SK-N-SH (cell line): Measurements from ENCODE around the gene ZNF587. TPM values are rescaled to one million over a fixed set of nuclear protein-coding genes. Genes with fewer than 3 reads are reported as not detected.
A peak's percentile ranks its signal among the peaks of the same experiment; 100 is the strongest.
"Not testable (repeated sequence)": the region's sequence is repeated elsewhere in the genome, so short reads cannot be mapped to it uniquely, and the experiment has no call there.

Source experiments
- CTCF ChIA-PET: fragments of 300-600, 350-600 bp; formaldehyde crosslinking; extraction: SDS; loops from one replicate; lab custom pipeline; 2021; lab: Yijun Ruan, JAX
- POLR2A ChIA-PET: fragments of 350-600 bp; sonication (Branson Sonifier 250); formaldehyde crosslinking; extraction: SDS; loops from one replicate; lab custom pipeline; 2020; ENCODE audit warnings: antibody characterized with exemption, inconsistent platforms; lab: Yijun Ruan, JAX
- DNase-seq: peaks from one replicate; pipeline ENCODE4 v3.0.0; 2012
- H2AFZ ChIP-seq: fragments of 200-600 bp; sonication (generic); 2 replicates; pipeline ENCODE4 v1.8.1; 2016; ENCODE audit warnings: antibody characterized with exemption, mild to moderate bottlenecking, low read depth
- H3F3A ChIP-seq: fragments of 200-600 bp; sonication (generic); replicated peaks from 2 replicates; pipeline ENCODE3; 2016; ENCODE audit warnings: antibody characterized with exemption, mild to moderate bottlenecking; ENCODE audit not compliant: insufficient read depth
- H3K27ac ChIP-seq, 2 experiments: fragments of 200-500 bp in 1 of 2; fragments of 200-600 bp in 1 of 2; sonication (Bioruptor generic) in 1 of 2; sonication (generic), shearing (Covaris generic) in 1 of 2; 2 replicates each; pipeline versions ENCODE4 v1.5.1 to v1.6.1; 2014 to 2016; ENCODE audit warnings: low read depth in 2 of 2, inconsistent platforms in 1 of 2, low read length in 1 of 2, mild to moderate bottlenecking in 1 of 2, mixed read lengths in 1 of 2
- H3K27me3 ChIP-seq: fragments of 200-600 bp; sonication (generic), shearing (Covaris generic); 2 replicates; pipeline ENCODE4 v1.6.1; 2016; ENCODE audit warnings: mixed run types; ENCODE audit not compliant: insufficient read depth
- H3K36me3 ChIP-seq, 2 experiments: fragments of 200-500 bp in 1 of 2; fragments of 200-600 bp in 1 of 2; sonication (Bioruptor generic) in 1 of 2; sonication (generic) in 1 of 2; replicated peaks in 1 of 2; 2 replicates each; pipeline versions ENCODE3 to v1.5.1; 2014 to 2016; ENCODE audit warnings: low read length in 1 of 2, mild to moderate bottlenecking in 1 of 2; ENCODE audit not compliant: insufficient read depth in 2 of 2, control insufficient read depth in 1 of 2
- H3K4me1 ChIP-seq, 2 experiments: fragments of 200-500 bp in 1 of 2; fragments of 200-600 bp in 1 of 2; sonication (Bioruptor generic) in 1 of 2; sonication (generic), shearing (Covaris generic) in 1 of 2; 2 replicates each; pipeline versions ENCODE4 v1.5.1 to v1.6.1; 2014 to 2016; ENCODE audit warnings: low read depth in 1 of 2, low read length in 1 of 2, mixed run types in 1 of 2; ENCODE audit not compliant: insufficient read depth in 2 of 2, control insufficient read depth in 1 of 2
- H3K4me2 ChIP-seq: fragments of 200-600 bp; sonication (generic), shearing (Covaris generic); 2 replicates; pipeline ENCODE4 v1.6.1; 2017; ENCODE audit warnings: mixed run types
- H3K4me3 ChIP-seq, 2 experiments: fragments of 200-500 bp in 1 of 2; fragments of 200-600 bp in 1 of 2; sonication (Bioruptor generic) in 1 of 2; sonication (generic), shearing (Covaris generic) in 1 of 2; 2 replicates each; pipeline versions ENCODE4 v1.5.1 to v1.8.1; 2014 to 2016; ENCODE audit warnings: low read depth in 2 of 2, inconsistent platforms in 1 of 2, low read length in 1 of 2, mild to moderate bottlenecking in 1 of 2, mixed read lengths in 1 of 2, moderate library complexity in 1 of 2
- H3K79me2 ChIP-seq: fragments of 200-600 bp; sonication (generic); 2 replicates; pipeline ENCODE4 v1.8.1; 2017; ENCODE audit warnings: mild to moderate bottlenecking; ENCODE audit not compliant: insufficient read depth
- H3K9ac ChIP-seq: fragments of 200-600 bp; sonication (generic); 2 replicates; pipeline ENCODE4 v1.6.1; 2017; ENCODE audit warnings: mixed run types
- H3K9me2 ChIP-seq: fragments of 200-600 bp; sonication (generic); 2 replicates; pipeline ENCODE4 v1.6.1; 2017; ENCODE audit warnings: mixed run types
- H3K9me3 ChIP-seq: fragments of 200-600 bp; sonication (generic); 2 replicates; pipeline ENCODE4 v1.6.1; 2017; ENCODE audit warnings: mixed run types, mild to moderate bottlenecking, moderate library complexity
- H4K20me1 ChIP-seq: fragments of 200-600 bp; sonication (generic); 2 replicates; pipeline ENCODE4 v1.6.1; 2017; ENCODE audit warnings: mild to moderate bottlenecking, mixed run types; ENCODE audit not compliant: insufficient read depth
- EZH2phosphoT487 ChIP-seq: fragments of 200-600 bp; sonication (generic); IDR thresholded peaks from 2 replicates; pipeline ENCODE4 v1.6.1; 2017; ENCODE audit warnings: low read depth, mixed run types, mild to moderate bottlenecking, antibody characterized with exemption, moderate library complexity, borderline replicate concordance
- FOXJ3 ChIP-seq: sonication (generic); formaldehyde crosslinking; IDR thresholded peaks from 2 replicates; pipeline ENCODE4 v1.5.1; 2020; ENCODE audit warnings: mild to moderate bottlenecking, missing genetic modification reagents
- JUND ChIP-seq: IDR thresholded peaks from 2 replicates; pipeline ENCODE4 v1.4.0; 2012
- NRF1 ChIP-seq: IDR thresholded peaks from 2 replicates; pipeline ENCODE4 v1.6.1; 2012; ENCODE audit warnings: low read depth, mild to moderate bottlenecking, low read length
- POLR2AphosphoS5 ChIP-seq: IDR thresholded peaks from 2 replicates; pipeline ENCODE4 v1.6.1; 2012; ENCODE audit warnings: low read depth, low read length
- RAD21 ChIP-seq: IDR thresholded peaks from 2 replicates; pipeline ENCODE4 v1.6.1; 2012; ENCODE audit warnings: mild to moderate bottlenecking, low read length
- RCOR1 ChIP-seq: fragments of 150-350 bp; IDR thresholded peaks from 2 replicates; pipeline ENCODE4 v1.6.1; 2017; ENCODE audit warnings: antibody characterized with exemption, low read length
- RXRA ChIP-seq: IDR thresholded peaks from 2 replicates; pipeline ENCODE4 v1.4.0; 2012; ENCODE audit warnings: low read depth, mild to moderate bottlenecking, borderline replicate concordance
- SIN3A ChIP-seq: IDR thresholded peaks from 2 replicates; pipeline ENCODE4 v1.6.1; 2012; ENCODE audit warnings: low read depth, mild to moderate bottlenecking, low read length, moderate library complexity, borderline replicate concordance
- USF1 ChIP-seq: IDR thresholded peaks from 2 replicates; pipeline ENCODE4 v1.4.0; 2012; ENCODE audit warnings: low read depth, borderline replicate concordance
- YY1 ChIP-seq: IDR thresholded peaks from 2 replicates; pipeline ENCODE4 v1.4.0; 2012; ENCODE audit warnings: low read depth, mild to moderate bottlenecking
- WGBS: methylation state at CpG from one replicate; pipeline ENCODE4 v1.1.6; 2017; ENCODE audit warnings: low lambda C conversion rate; 5-methylcytosine and 5-hydroxymethylcytosine counted together
- polyA plus RNA-seq, 3 experiments: library from polyadenylated mRNA; depleted of rRNA; stranded (reverse); fragments of >200 nt; gene quantifications; 2 replicates each; pipeline ENCODE4 v1.2.3, GENCODE V29; 2012
- TF ChIP-seq, protein P1 (sequence below): fragments of 150-350 bp; IDR thresholded peaks from 2 replicates; pipeline ENCODE4 v1.6.1; 2016; ENCODE audit warnings: mild to moderate bottlenecking, low read depth, low read length
- TF ChIP-seq, protein P2 (sequence below): fragments of 200-600 bp; sonication (generic); IDR thresholded peaks from 2 replicates; pipeline ENCODE4 v1.6.1; 2017; ENCODE audit warnings: antibody characterized with exemption, mild to moderate bottlenecking, moderate library complexity

Gene ZNF587
- polyA plus RNA-seq, 1 of the 3 experiments (the other 2 are of a cell fraction): 7.4 TPM

DNA sequence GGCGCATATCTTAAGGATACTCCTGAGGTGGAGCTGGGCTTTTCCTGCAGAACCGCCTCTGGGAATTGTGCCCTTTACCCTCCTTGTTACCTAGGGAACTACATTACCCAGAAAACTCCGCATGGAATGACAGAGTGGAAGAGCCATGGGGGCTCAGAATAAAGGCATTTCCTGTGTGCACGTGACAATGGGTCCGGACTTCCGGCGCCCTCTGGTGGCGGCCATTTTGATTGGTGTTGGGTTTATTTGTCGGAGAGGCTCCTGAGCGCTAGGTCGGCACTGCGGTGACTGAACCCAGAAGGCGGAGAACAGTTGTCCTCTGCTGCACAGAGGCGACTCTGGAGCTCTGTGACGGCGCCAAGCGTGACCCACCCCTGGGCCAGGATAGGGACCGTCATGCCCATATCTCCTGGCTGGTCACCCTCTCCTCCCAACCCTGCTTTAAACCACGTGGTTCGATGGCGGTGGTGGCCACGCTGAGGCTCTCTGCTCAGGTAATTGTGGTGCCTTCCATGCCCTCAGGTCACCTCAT is 19.5 kb upstream of the ZNF587 start, which contains the start of gene ZNF587B:
Gene ZNF587B, plus strand, starts transcription at position 229 of the 532 bp plus-strand sequence. Its CDS starts 230 bp downstream, at position 459.
- 91% methylated on average over 15 of the region's 22 CpGs for WGBS
- TF ChIP-seq NRF1: no peak
- no peak for TF ChIP-seq SIN3A
- no peak for TF ChIP-seq FOXJ3 (CRISPR knock-in tag)
- TF ChIP-seq JUND: no peak
- TF ChIP-seq RXRA: no peak
- TF ChIP-seq RAD21: peak; percentile 27
- 0 out of 2 replicates have a peak, but pooled peaks have one; percentile 37 for TF ChIP-seq USF1
- TF ChIP-seq, protein P1, sequence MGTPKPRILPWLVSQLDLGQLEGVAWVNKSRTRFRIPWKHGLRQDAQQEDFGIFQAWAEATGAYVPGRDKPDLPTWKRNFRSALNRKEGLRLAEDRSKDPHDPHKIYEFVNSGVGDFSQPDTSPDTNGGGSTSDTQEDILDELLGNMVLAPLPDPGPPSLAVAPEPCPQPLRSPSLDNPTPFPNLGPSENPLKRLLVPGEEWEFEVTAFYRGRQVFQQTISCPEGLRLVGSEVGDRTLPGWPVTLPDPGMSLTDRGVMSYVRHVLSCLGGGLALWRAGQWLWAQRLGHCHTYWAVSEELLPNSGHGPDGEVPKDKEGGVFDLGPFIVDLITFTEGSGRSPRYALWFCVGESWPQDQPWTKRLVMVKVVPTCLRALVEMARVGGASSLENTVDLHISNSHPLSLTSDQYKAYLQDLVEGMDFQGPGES: no peak
- TF ChIP-seq, protein P2, sequence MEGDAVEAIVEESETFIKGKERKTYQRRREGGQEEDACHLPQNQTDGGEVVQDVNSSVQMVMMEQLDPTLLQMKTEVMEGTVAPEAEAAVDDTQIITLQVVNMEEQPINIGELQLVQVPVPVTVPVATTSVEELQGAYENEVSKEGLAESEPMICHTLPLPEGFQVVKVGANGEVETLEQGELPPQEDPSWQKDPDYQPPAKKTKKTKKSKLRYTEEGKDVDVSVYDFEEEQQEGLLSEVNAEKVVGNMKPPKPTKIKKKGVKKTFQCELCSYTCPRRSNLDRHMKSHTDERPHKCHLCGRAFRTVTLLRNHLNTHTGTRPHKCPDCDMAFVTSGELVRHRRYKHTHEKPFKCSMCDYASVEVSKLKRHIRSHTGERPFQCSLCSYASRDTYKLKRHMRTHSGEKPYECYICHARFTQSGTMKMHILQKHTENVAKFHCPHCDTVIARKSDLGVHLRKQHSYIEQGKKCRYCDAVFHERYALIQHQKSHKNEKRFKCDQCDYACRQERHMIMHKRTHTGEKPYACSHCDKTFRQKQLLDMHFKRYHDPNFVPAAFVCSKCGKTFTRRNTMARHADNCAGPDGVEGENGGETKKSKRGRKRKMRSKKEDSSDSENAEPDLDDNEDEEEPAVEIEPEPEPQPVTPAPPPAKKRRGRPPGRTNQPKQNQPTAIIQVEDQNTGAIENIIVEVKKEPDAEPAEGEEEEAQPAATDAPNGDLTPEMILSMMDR: peak; percentile 42
- TF ChIP-seq RCOR1: no peak
- TF ChIP-seq EZH2phosphoT487: no peak
- no peak for TF ChIP-seq POLR2AphosphoS5
- TF ChIP-seq YY1: no peak
- TF ChIP-seq, all 33 proteins: peak for 3
- Histone ChIP-seq H3K27me3 (no peaks in the 10 kb centered on the region), H3K9ac (no peak within 1 kb of the TSS), H3K36me3 (peaks cover 5 to 9% of the 10 kb centered on the region in 2 experiments), H3F3A (no peaks in the 10 kb centered on the region), H3K9me2 (no peaks in the 10 kb centered on the region), H3K9me3 (no peaks in the 10 kb centered on the region), H3K27ac (no peak within 1 kb of the TSS), H3K79me2 (peaks cover 75% of the 10 kb centered on the region), H3K4me2 (no peak within 1 kb of the TSS), H2AFZ (no peak within 1 kb of the TSS), H3K4me1 (no peaks in the 10 kb centered on the region), H3K4me3 (no peak within 1 kb of the TSS), H4K20me1 (peaks cover 6% of the 10 kb centered on the region; the same call in 1 of the 2 replicates)
- peak; percentile 50 for DNase-seq
- ChIA-PET POLR2A (no interaction called here), CTCF (interaction anchor here (0.8 to 1.3 kb wide), 3 partner anchors 11 to 21 kb away, joined by 3 to 5 read pairs (median 4); no protein-coding TSS in a partner anchor)

- H3K9me3 ChIP-seq, H2AFZ ChIP-seq, H3K4me3 ChIP-seq, H3K9ac ChIP-seq, H3K27ac ChIP-seq, H3K9me2 ChIP-seq, CTCF ChIA-PET, H3K4me2 ChIP-seq, H3K27me3 ChIP-seq, H4K20me1 ChIP-seq, DNase-seq, POLR2A ChIA-PET, H3K4me1 ChIP-seq, H3F3A ChIP-seq: not testable (repeated sequence)
- H3K36me3 ChIP-seq: peaks cover 12 to 13% of the 10 kb centered on the region in 2 experiments
- 98% methylated on average over 5 of the region's 5 CpGs for WGBS
- peaks cover 52% of the 10 kb centered on the region for H3K79me2 ChIP-seq
These were observed 12.7 kb upstream of the ZNF587 start for GRCh38 chr19:57836991-57837390.

- Histone ChIP-seq H3K36me3 (peaks cover 16 to 19% of the 10 kb centered on the region in 2 experiments), H3K79me2 (peaks cover 56% of the 10 kb centered on the region)
- H3F3A ChIP-seq, H2AFZ ChIP-seq, H3K9me2 ChIP-seq, H3K9me3 ChIP-seq, CTCF ChIA-PET, DNase-seq, H3K4me3 ChIP-seq, POLR2A ChIA-PET, H3K27ac ChIP-seq, H3K4me1 ChIP-seq, H4K20me1 ChIP-seq, H3K27me3 ChIP-seq, H3K4me2 ChIP-seq, H3K9ac ChIP-seq: not testable (repeated sequence)
- 100% methylated on average over 4 of the region's 5 CpGs for WGBS
These were observed 11.0 kb upstream of the ZNF587 start for GRCh38 chr19:57838622-57839191.
